DMS 273 treated with DMSO at 0.1 percent for 48 hours (cell line): Measurements from ENCODE around the gene NPHP4.

ENCODE experiments used
- DNase-seq: peaks from one replicate; lab custom pipeline; 2025; lab: John Stamatoyannopoulos, UW

NPHP4 gene

GRCh38 chr1:5989731-5990271 is 2.4 kb downstream of the NPHP4 start:
- no peak for DNase-seq

GRCh38 chr1:5989286-5989605 is 3.0 kb downstream of the NPHP4 start:
- DNase-seq: no peak

- no peak for DNase-seq
Measured at GRCh38 chr1:5988596-5989285, 3.5 kb downstream of the NPHP4 start.

- DNase-seq: no peak
Measured at GRCh38 chr1:5986018-5986417, 6.2 kb downstream of the NPHP4 start.

GRCh38 chr1:5985250-5985649 is 7.0 kb downstream of the NPHP4 start:
- DNase-seq: no peak

GRCh38 chr1:5983361-5984103 is 8.7 kb downstream of the NPHP4 start:
- DNase-seq: no peak

GRCh38 chr1:5982868-5983267 is 9.4 kb downstream of the NPHP4 start:
- DNase-seq: no peak

- DNase-seq: no peak
Measured at GRCh38 chr1:5982276-5982675, 9.9 kb downstream of the NPHP4 start.

GRCh38 chr1:5981009-5981380 is 11.2 kb downstream of the NPHP4 start:
- no peak for DNase-seq

GRCh38 chr1:5980314-5981008 is 11.8 kb downstream of the NPHP4 start:
- DNase-seq: no peak

- no peak for DNase-seq
Measured at GRCh38 chr1:5979536-5980313, 12.5 kb downstream of the NPHP4 start.

GRCh38 chr1:5978452-5978851 is 13.8 kb downstream of the NPHP4 start:
- DNase-seq: no peak

GRCh38 chr1:5977494-5978444 is 14.5 kb downstream of the NPHP4 start:
- no peak for DNase-seq

GRCh38 chr1:5976726-5977493 is 15.3 kb downstream of the NPHP4 start:
- no peak for DNase-seq

GRCh38 chr1:5976231-5976630 is 16.0 kb downstream of the NPHP4 start:
- no peak for DNase-seq

- DNase-seq: no peak
Measured at GRCh38 chr1:5975133-5975880, 16.9 kb downstream of the NPHP4 start.

GRCh38 chr1:5974631-5975030 is 17.6 kb downstream of the NPHP4 start:
- no peak for DNase-seq

GRCh38 chr1:5973771-5974170 is 18.5 kb downstream of the NPHP4 start:
- no peak for DNase-seq

- DNase-seq: no peak
Measured at GRCh38 chr1:5972198-5972520, 20.1 kb downstream of the NPHP4 start.
